Islet of Langerhans (tissue), 1 donor: ENCODE data around the gene ATP10A.

Experiments used
- FAIRE-seq: peaks from one replicate; lab custom pipeline; 2011; peaks lifted over from hg19 to GRCh38; lab: Jason Lieb, UNC

Gene ATP10A

DNA sequence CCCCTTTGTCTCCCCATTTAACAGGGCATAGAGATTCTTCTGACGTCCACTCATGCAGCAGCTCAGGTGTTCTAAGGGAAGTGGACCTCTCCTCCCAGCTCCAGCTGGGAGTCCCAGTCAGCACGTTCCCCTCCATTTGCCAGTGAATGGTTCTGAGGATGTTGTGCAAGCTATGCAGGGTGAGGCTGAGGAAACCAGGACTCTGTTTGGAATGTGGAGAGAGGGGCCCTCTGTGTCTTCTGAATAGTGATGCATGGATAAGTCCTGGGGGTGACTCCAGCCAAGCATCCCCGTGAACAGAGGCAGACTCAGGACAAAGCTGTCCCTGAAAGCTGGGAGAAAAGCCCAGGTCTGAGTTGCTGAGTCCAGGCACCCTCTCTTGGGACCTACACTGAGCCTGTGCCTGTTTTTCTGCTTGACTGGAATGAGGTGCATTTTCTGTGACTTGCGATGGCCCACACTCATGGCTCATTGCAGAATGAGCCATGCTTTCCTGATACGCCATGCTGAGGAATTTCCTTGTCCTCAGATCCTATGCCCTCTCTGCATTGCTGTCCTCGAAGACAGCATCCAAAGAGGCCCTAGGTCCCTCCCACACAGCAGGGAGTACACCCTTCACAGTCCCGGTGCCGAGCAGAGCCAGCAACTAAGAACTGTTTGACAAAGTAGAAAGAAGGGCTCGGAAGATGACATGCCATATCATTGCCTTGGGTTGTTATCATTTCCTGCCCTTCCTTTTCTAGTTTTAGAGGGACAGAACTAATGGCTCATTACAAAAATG lies 185.2 kb downstream of the ATP10A start:
- FAIRE-seq: no peak

DNA sequence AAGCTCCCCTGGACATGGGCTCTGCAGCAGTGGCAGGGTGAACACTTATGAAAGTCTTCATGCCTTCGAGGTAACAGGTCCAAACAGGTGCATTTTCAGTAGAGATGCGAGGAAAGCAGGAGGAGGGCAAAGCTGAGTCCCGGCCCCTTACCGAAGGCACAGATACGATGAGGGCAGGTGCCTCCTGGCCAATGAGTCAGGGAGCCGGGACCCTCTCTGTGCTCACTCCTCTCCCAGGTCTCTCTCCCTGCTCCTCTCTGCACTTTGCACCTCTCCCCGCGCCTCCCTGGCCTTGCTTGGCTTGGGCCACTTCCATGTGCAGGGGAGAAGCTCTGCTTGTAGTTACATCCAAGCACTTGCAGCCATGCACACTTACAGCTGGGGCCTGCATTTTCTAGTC lies 187.1 kb downstream of the ATP10A start:
- FAIRE-seq: no peak

DNA sequence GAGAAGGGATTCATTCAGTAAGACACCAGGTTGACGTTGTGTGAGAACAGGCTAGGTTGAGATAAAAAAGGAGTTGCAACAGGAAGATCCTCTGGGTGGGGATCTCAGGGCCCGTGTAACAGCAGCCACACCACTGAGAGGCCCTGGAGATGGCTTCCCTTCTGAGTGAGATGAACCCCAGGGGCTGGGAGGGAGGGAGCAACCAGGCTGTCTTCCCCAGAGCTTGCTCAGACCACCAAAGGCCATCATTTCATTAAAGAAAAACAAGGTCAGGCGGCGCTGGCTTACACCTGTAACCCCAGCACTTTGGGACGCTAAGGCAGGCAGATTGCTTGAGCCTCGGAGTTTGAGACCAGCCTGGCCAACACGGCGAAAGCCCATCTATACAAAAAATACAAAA lies 187.7 kb downstream of the ATP10A start:
- FAIRE-seq: no peak

DNA sequence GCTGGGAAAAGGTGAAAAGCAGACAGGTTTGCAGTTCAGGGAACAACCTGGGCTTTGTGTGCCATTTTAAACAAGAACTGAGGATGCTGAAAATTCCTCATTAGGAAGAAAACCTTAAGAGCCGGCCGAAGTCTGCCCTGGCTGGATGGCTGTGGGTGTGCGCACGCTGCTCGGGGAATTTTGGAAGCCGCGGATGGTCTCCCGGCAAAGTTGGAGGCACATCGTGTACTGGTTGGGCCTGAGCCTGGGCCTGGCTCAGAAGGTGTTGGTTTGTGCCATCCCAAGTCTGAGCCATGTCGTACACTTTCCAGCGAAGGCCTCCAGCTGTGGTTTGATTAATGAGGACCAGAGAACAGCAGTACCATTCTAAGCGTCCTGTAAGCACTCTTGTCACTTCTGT lies 188.2 kb downstream of the ATP10A start:
- no peak for FAIRE-seq

GRCh38 chr15:25673972-25674371 lies 189.2 kb downstream of the ATP10A start:
- FAIRE-seq: no peak

GRCh38 chr15:25673351-25673750 lies 189.8 kb downstream of the ATP10A start:
- no peak for FAIRE-seq

DNA sequence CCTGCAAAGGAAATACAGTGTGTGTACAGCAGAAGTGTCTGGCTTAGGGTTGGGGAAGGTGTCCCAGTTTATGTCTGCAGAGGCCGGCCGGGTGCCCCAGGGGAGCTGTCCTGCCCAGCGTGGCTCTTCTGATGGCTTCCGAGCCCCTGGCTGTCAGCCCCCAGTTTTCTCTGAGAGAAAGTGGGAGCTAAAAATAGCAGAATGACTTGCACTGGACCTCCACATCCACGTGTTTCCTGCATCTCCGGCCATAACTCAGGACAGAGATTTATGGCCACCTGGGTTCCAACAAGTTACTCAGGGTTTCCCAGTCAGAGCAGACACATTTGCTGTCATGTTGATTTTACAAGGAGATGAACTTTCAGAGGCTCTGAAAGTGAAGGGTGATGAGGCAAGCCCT lies 192.0 kb downstream of the ATP10A start:
- no peak for FAIRE-seq

GRCh38 chr15:25670621-25671020 lies 192.5 kb downstream of the ATP10A start:
- no peak for FAIRE-seq

- no peak for FAIRE-seq
These were observed 193.0 kb downstream of the ATP10A start for GRCh38 chr15:25670025-25670554.

DNA sequence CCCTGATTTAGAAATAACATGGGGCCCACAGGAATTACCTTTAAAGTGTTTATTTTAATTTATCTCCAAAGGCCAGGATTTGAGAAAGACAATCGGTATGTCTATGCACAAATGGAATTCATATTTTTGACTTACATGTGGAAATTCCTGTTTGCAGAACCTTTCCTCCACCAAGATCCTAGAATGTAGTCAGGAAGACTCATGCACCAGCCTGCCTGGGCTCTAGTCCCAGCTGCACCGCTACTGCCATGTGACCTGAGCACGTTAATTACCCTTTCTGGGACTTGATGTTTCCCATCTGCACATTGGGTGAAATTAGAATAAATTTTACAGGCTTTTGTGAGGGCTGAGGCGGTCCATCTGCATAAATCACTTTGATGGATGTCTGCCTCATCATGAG lies 194.2 kb downstream of the ATP10A start:
- FAIRE-seq: no peak

DNA sequence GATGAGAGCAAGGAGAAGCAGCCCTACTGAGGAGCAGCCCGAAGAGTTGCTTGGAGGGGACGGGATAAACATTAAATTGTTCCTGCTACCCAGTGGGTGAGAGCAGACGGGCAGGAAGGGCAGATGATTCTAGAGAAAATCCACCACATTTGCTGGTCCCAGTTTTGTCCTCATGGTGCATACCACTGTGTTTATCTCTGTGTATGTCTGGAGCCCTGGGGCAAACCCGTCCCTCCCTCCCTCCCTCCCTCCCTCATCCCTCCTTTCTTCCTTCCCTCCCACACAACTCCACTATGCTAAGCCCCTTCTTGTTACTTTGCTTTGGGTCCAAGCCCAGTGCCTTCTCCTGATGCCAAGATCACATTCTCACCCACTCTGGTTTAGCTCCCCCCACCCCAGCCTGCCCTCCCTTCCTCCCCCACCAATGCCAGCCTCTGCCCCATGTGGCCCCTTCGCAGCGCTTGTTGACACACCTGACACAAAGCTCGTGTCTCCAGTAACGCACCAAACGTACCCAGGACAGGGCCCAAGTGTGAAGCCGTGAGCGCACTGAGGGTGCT lies 194.8 kb downstream of the ATP10A start:
- FAIRE-seq: no peak

DNA sequence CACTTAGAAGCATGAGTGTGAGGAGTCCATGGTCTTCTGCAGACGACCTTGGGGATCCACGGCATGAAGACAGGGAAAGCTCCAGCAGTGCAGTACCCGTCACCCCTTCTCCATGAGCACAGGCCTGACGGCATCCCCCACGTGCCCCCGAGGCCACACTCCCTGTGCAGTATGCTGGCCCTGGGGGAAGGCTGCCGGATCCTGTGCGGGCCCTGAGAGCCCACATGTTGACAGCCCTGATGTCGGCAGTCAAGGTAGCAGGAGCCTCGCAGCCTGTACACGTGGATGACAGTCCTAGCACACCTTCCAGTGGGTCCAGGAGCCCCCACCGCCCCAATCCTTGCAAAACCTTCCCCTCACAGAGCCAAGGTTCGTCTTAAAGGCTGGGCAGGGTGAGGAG lies 195.3 kb downstream of the ATP10A start:
- FAIRE-seq: no peak

DNA sequence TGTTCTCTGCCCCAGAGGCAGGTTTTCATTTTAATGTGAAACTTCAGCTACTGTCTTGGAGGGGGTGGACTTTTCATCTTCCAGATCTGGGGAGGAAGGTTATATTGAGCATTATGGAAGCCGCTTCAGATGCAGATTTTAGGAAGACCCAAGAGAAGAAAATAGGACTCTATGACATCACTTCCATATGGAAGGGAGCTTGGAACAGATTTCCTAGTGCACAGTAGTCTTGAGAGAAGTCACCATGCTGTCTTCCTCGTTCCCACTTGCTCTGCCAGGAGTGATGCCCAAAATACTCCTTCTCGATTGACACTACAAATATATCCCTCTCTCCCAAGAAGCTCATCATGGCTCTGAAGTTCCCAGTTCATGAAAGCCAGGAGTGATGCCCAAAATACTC lies 197.2 kb downstream of the ATP10A start:
- no peak for FAIRE-seq

DNA sequence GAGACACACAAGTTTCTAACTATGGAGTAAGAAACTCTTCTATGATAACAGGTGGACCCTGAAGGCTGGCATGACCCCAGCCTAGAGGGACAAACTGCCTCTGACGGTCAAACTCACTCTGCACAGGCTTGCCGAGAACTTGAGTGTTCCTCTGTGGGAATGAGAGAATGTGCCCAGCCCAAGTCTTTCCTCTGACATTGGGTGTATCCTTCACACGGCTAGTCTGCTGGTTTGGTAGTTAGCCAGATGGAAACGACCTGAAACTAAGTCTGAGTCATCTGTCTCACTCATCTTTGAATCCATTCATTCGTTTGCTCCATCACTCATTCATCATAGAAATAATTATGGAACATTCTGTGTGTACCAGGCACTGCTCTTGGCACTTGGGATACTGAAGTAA lies 198.4 kb downstream of the ATP10A start:
- FAIRE-seq: no peak

GRCh38 chr15:25663515-25663914 lies 199.6 kb downstream of the ATP10A start:
- FAIRE-seq: no peak

GRCh38 chr15:25661898-25662297 lies 201.2 kb downstream of the ATP10A start:
- FAIRE-seq: no peak

DNA sequence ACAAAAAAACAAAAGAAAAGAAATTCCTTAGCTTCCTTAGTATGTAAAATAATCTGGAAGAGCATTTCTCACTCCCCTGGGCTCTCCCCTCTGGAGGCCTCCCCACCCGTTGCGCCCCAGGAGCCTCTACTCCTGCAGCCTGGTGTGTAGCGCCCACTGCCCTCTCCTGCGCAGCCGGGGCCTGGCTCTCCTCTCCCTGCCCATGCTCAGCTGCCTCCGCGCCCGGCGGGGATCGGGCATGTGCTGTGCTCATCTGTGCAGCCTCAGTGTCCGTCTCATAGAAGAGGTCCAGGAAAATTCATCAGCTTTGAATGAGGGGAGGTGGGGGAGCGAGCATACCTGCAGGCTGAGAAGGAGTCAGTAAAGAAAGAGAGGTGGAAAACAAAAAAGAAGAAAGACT lies 203.9 kb downstream of the ATP10A start:
- FAIRE-seq: no peak

GRCh38 chr15:25658560-25658959 lies 204.6 kb downstream of the ATP10A start:
- FAIRE-seq: no peak

DNA sequence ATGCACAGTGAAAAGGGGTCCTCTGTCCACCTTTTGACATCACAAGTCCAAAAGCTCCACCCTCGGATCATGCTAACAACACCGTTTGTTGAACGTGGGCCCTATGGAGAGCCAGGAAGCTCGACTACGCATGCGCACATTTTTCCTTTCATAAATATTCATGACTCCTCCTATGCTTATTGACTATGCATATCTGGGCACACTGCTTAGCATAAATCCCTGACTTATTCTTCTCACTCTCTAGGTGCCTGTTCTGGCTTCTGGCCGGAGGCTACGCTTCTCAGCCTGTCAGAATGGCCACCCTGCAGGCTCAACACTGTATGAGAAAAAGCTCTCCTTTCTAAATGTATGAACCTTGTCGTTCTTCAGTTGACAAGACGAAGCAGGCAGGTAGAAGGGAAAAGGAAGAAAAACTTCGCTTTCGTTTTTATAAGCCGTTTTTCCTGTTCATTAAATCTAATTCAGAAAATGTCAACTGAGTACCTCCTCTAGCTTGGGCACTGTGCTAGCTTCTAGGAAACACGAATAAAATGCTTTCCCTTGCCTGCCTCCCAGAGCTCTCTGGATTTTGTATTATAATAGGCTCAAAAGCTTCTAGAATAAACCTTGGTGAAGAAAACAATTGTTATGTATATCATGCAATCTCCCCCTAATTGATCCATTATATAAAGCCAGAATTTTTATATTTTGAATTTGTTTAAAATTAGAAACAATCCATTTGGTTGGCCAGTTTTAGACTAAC lies 207.7 kb downstream of the ATP10A start:
- no peak for FAIRE-seq

- no peak for FAIRE-seq
These were observed 209.8 kb downstream of the ATP10A start for GRCh38 chr15:25653371-25653770.

- no peak for FAIRE-seq
These were observed 210.4 kb downstream of the ATP10A start for GRCh38 chr15:25652704-25653103.

DNA sequence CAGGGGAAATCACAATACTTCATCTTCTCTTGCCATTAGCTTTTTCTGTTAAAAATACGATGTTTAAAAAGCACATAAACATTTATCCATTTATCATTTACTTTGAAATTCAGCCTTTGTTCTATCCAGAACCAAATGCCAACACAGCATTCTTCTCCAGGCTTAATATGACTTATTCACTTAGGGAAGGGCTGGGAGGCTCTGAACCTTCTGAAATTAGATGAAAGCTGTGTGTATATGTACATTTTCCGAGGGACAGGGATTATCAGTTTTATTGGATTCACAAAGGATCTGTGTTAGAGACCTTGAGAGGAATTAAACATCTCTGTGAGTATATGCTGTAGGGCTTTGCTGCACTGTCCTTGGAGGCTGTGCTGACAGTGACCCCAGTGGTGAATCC lies 213.7 kb downstream of the ATP10A start:
- no peak for FAIRE-seq

DNA sequence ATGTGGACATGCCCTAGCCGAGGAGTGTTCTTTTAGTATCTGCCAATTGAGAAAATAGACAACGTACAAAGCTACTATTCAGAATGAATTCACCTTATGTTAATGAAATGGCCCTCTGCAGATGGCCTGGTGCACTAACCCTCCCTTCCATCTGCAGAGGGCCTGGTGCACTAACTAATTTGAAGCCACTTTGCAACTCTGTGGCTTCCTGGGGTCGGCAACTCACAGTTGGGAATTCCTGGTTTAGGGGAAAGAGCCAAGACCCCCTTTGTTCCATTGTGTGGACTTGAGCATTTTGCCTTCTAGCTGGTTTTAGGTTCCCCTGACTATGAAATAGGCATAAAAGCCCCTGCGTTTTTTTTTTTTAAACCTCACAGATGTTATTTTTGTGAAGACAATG lies 220.0 kb downstream of the ATP10A start:
- no peak for FAIRE-seq
